HG02970 (cell line): ENCODE results near the gene C10orf53.
"Not testable (repeated sequence)": the region's sequence is repeated elsewhere in the genome, so short reads cannot be mapped to it uniquely, and the experiment has no call there.

Experiments used
- ATAC-seq: cut with Tn5 transposase; IDR thresholded peaks from one replicate; pipeline ENCODE4 v1.9.1; 2021; ENCODE audit warnings: mild to moderate bottlenecking, moderate library complexity, moderate number of reproducible peaks; ENCODE audit not compliant: unreplicated experiment, low FRiP score

Gene C10orf53

GRCh38 chr10:49652421-49653272 is 26.8 kb upstream of the C10orf53 start:
- ATAC-seq: no peak

- ATAC-seq: no peak
Observed at GRCh38 chr10:49653273-49653929, 26.1 kb upstream of the C10orf53 start.

GRCh38 chr10:49654036-49654693 is 25.3 kb upstream of the C10orf53 start:
- no peak for ATAC-seq

GRCh38 chr10:49655099-49655498 is 24.4 kb upstream of the C10orf53 start:
- no peak for ATAC-seq

GRCh38 chr10:49656845-49657493 is 22.5 kb upstream of the C10orf53 start:
- ATAC-seq: no peak

- ATAC-seq: no peak
Observed at GRCh38 chr10:49657606-49658005, 21.8 kb upstream of the C10orf53 start.

- ATAC-seq: no peak
Observed at GRCh38 chr10:49661140-49661856, 18.2 kb upstream of the C10orf53 start.

DNA sequence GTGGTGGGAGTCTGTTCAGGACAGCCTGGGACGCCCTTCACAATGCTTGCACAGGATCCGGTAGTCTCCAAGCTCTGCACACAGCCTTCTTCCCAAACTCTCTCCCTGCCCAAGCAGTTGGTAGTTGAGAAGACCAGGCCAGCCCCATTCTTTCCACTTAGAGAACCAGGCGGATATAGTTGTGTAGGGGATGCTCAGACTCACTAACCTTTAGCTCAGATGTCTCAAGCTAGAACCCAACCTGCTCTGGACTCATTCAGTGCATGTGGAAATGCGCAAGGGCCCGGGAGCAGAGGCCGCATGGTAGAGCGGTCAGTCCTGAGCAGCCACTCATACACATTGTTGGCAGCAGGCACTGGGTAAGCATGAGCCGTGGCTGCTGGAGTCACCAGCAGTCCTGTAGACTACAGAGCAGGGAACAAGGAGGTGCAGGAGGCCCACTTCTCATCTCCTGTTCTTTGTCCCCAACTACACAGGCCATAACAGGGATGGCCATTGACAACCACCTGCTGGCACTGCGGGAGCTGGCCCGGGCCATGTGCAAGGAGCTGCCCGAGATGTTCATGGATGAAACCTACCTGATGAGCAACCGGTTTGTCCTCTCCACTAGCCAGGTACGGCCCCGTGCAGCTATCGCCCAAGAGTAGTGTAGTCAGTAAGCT is 17.2 kb upstream of the C10orf53 start:
- no peak for ATAC-seq

GRCh38 chr10:49663596-49663995 is 15.9 kb upstream of the C10orf53 start:
- no peak for ATAC-seq

DNA sequence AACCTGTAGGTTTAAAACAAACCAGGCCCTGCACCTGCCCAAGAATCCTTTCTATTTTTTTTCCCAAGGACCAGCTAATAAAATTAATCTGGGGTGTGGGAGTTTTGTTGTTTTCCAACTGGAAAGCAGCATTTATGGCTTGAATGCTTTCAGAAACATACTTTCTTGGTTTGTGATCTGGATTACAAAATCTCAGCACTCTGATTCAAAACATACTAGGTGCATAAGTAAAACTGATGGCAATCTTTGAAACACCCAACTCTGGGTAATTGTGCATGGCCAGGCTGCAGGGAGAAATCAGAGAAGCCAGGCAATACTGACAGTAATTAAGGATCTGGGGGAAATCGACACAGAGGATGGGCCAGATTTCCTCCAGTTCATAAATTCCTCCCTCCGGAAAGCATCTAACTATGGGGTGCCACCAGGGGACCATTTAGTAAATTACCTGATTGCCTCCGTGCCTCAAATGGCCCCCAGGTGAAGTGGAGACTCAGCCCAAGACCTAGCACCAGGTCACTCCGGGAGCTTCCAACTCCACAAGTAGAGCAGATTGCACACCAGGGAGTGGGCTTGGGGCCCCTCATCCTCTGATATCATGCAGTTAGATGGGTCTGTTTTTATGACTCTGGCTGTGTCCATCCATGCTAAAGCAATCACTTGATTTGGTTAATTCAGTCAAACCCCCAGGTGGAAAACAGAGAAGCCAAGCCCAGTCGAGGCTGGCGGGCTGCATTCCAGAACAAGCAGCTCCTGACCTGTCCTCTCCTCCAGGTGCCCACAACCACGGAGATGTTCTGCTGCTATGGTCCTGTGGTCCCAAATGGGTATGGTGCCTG is 15.2 kb upstream of the C10orf53 start:
- no peak for ATAC-seq

GRCh38 chr10:49664842-49665355 is 14.6 kb upstream of the C10orf53 start:
- ATAC-seq: no peak

- ATAC-seq: no peak
Observed at GRCh38 chr10:49666054-49666615, 13.3 kb upstream of the C10orf53 start.

- ATAC-seq: no peak
Observed at GRCh38 chr10:49666685-49667084, 12.8 kb upstream of the C10orf53 start.

DNA sequence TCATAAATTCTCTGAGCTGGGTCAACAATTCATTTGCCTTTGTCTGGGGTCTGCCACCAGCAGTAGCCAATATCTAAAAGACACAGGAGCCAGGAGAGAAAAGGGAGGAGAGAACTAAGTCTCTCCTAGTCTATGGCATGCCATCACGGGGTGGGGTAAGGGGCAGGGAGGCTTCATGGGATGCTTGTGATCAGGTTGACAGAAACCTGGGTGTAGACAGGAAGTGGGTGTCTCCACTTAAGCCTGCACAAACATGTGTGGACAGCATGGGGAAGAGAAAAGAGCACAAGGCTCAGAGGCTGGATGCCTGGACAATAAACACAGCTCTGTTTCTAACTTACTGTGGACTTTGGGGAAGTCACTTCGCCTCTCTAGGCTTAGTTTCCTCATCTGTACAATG is 11.5 kb upstream of the C10orf53 start:
- ATAC-seq: no peak

DNA sequence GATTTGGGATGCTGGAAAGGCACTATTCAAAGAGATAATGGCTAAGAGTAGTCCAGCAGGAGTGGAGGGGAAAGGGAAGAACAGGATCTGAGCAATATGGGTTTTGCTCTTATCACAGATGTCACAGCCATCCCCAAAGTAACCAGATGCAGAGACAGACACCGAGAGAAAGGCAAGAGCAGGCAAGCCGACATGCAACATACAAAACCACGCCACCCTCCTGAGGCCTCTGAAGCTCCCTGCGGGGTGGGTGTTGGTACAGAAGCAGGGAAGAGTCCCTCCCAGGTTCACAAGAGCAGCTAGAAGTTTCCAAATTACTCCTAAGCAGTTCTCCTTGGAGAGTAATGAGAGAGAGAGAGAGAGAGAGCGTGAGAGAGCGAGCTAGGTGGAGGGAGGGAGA is 10.8 kb upstream of the C10orf53 start:
- ATAC-seq: no peak

DNA sequence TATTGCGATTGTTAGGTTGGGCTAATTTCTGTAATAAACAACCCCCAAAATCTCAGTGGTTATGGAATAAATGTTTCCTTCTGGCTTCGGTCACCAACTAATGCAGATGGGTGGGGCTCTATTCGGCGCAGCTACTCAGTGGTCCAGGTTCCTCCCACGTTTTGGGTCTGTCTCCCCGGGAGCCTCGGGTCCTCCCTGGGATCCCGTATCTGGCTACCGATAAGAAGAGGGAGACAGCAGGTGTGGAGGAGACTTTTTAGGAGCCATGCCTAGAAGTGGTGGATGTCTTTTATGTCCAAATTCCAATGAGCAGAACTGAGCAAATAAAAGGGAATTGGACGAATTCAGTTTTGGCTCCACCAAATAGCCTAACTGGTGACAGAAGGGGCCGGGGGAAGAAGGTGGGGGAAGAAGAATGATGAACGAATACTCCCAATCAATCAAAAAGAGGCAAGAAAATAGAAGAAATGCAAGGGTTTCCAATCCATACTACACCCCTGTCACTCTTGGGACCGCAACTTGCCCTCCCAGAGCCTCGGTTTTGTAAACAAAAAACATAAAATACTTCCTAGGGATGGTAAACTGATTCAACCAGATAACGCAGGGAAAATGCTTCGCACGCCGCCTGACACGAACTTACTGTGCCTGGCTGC is 498 bp upstream of the C10orf53 start:
- ATAC-seq: no peak

- not testable (repeated sequence) for ATAC-seq
Observed at GRCh38 chr10:49682449-49682848, 3.0 kb downstream of the C10orf53 start.

GRCh38 chr10:49682879-49683278 is 3.4 kb downstream of the C10orf53 start:
- ATAC-seq: no peak
